Measurements from ENCODE around the gene DMBT1.

Gene DMBT1

GRCh38 chr10:122639801-122640200 lies 79.2 kb downstream of the DMBT1 start:
- Mint-ChIP-seq H3K4me3 (no peak overlapping the region), H3K4me1 (ENCODE audit: low read depth) (no peaks in the 10 kb centered on the region), H3K27ac (no peak overlapping the region), H3K36me3 (ENCODE audit: low read depth) (no peaks in the 10 kb centered on the region), H3K27me3 (ENCODE audit: low read depth) (no peaks in the 10 kb centered on the region), H3K9me3 (no peaks in the 10 kb centered on the region)

DNA sequence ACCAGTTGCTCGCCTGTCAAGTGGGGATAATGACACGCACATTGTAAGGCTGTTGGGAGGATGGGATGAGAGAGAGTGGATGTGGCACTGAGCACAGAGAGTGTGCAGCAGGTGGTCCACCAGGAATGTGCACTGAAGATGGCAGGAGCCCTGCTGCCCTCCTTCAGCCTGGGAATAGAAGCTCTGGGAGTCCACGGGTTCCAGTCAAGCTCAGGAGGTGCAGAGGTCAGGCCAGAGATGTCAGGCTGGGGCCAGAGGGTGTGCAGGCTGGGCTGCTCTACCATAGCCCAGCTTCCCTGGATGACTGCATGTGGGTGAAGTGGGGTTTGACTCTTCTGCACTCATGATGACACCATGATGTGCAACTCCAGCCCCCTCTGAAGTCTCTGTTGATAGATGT lies 80.4 kb downstream of the DMBT1 start:
- Mint-ChIP-seq H3K36me3 (ENCODE audit: low read depth) (no peaks in the 10 kb centered on the region), H3K27ac (no peak overlapping the region), H3K4me3 (no peak overlapping the region), H3K27me3 (ENCODE audit: low read depth) (no peaks in the 10 kb centered on the region), H3K9me3 (no peaks in the 10 kb centered on the region), H3K4me1 (ENCODE audit: low read depth) (no peaks in the 10 kb centered on the region)

DNA sequence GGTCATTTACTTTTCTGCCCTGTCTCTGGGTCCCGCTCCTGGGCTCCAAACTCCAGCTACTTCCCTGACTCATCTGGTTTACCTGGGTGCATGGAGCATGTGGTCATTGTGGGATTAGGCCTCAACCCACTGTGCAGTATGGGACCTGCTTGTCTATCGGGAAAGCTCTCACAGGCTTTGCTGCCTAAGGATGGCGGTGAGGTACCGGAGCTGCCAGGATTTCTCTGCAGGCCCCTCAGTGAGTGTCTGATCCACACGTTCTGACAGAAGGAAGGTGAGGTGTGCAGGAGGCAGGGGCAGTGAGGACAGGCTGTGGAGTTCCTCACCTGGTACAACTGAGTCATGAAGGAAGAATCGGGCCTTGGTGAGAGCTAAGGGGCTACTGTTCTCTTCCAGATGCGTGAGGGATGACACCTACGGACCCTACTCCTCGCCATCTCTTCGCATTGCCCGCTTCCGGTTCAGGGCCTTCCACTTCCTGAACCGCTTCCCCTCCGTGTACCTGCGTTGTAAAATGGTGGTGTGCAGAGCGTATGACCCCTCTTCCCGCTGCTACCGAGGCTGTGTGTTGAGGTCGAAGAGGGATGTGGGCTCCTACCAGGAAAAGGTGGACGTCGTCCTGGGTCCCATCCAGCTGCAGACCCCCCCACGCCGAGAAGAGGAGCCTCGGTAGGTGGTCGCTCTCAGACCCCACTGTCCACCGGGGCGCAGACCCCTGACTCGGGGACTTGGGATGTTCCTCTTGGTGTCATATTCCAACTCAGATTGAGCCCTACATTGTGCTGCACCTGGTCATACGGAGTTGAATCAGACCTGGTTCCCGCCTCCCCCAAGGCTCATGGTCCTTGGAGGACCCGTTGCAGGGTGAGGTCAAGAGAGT lies 82.4 kb downstream of the DMBT1 start:
- Mint-ChIP-seq H3K27me3 (ENCODE audit: low read depth) (no peaks in the 10 kb centered on the region), H3K9me3 (no peaks in the 10 kb centered on the region), H3K36me3 (ENCODE audit: low read depth) (no peaks in the 10 kb centered on the region), H3K27ac (no peak overlapping the region), H3K4me1 (ENCODE audit: low read depth) (no peaks in the 10 kb centered on the region), H3K4me3 (no peak overlapping the region)

DNA sequence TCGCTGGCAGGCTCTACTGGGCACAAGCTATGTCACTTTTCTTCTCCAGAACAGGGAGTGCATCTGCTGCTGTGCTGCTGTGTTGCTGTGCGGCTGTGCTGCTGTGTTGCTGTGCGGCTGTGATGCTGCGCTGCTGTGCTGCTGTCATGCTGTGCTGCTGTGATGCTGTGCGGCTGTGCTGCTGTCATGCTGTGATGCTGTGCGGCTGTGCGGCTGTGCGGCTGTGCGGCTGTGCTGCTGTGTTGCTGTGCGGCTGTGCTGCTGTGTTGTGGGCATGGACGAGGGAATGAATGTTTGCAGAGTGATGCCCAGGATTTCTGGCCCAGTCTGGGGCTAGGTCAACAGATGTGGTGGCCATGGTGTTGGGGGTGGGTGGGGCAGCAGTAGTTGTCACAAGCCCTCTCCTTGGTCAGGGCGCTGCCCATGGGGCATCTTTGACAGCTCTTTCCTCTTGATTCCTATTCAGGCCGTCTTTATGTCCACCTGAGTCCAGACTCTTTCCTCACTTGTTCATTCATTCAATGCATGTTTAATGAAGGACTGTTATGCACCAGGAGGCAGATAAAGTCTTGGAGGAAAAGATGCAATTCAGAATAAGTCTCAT lies 83.5 kb downstream of the DMBT1 start:
- no peaks in the 10 kb centered on the region for H3K36me3 Mint-ChIP-seq (ENCODE audit: low read depth)
- H3K27me3 Mint-ChIP-seq (ENCODE audit: low read depth): no peaks in the 10 kb centered on the region
- H3K9me3 Mint-ChIP-seq: no peaks in the 10 kb centered on the region
- no peak overlapping the region for H3K4me3 Mint-ChIP-seq
- no peak overlapping the region for H3K27ac Mint-ChIP-seq
- H3K4me1 Mint-ChIP-seq (ENCODE audit: low read depth): no peaks in the 10 kb centered on the region

- Mint-ChIP-seq H3K27me3 (ENCODE audit: low read depth) (peaks cover 3% of the 10 kb centered on the region), H3K4me3 (no peak overlapping the region), H3K36me3 (ENCODE audit: low read depth) (no peaks in the 10 kb centered on the region), H3K4me1 (ENCODE audit: low read depth) (no peaks in the 10 kb centered on the region), H3K9me3 (no peaks in the 10 kb centered on the region), H3K27ac (no peak overlapping the region)
Measured at GRCh38 chr10:122646511-122647382, 86.2 kb downstream of the DMBT1 start.

- Mint-ChIP-seq H3K9me3 (no peaks in the 10 kb centered on the region), H3K27me3 (ENCODE audit: low read depth) (peaks cover 9% of the 10 kb centered on the region), H3K36me3 (ENCODE audit: low read depth) (no peaks in the 10 kb centered on the region), H3K27ac (no peak overlapping the region), H3K4me3 (no peak overlapping the region), H3K4me1 (ENCODE audit: low read depth) (no peaks in the 10 kb centered on the region)
Measured at GRCh38 chr10:122647383-122647968, 86.9 kb downstream of the DMBT1 start.

DNA sequence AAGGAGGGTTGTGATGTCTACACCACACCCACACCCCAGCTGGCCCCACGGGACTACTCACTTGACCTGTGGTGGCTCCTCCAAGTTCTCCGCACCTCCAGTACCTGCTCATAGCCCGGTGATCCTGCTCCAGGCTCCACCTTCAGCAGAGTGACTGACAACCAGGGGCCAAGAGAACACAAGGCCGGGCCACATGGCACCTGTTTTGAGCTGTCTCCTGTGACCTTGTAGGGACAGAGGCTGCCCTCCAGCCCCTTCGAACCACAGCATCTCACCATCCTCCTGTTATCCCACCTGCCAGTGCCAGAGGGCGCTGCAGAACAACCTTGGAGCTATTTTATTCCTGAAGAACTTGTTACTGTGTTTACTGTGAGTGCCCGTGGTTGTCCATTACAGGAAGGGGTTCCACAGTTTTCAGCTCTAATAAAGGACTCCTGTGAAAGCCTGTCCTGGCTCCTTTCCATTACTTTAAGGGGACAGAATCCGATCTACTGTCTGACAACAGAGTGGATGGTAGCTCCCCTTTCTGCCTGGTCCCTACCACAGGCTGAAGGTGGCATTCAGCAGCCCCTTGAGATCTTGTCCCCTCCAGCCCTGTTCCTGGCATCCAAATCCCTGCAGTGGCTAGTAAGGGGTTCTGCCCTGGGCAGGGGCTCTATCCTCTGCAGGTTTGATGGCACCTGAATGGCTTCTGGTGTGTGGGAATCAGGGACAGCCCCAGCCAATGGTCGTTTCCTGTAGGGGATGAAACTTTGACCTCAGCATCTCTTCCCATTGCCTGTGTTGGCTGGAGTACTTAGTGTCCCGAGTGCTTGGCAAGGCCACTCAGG lies 88.3 kb downstream of the DMBT1 start:
- H3K27ac Mint-ChIP-seq: no peak overlapping the region
- no peaks in the 10 kb centered on the region for H3K9me3 Mint-ChIP-seq
- no peaks in the 10 kb centered on the region for H3K36me3 Mint-ChIP-seq (ENCODE audit: low read depth)
- H3K27me3 Mint-ChIP-seq (ENCODE audit: low read depth): peaks cover 20% of the 10 kb centered on the region
- no peak overlapping the region for H3K4me3 Mint-ChIP-seq
- no peaks in the 10 kb centered on the region for H3K4me1 Mint-ChIP-seq (ENCODE audit: low read depth)

DNA sequence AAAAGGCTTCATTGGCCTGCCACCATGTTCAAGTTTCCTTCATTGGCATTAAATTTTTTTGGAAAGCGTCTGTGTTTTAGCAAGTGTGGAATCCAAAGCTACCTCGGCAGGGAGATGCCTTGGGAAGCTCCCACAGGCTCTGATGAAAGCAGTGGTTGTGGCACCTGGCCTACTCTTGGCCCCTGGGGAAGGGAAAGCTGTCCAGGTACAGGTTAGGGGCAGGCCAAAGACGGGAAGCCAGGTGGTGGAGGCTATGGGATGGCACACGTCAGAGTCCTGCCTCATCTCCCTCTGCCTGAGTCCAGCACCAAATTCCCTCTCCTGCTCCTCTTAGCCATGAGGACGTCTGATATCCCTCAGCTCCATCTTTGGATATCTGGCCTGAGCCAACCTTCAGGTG lies 89.3 kb downstream of the DMBT1 start:
- Mint-ChIP-seq H3K9me3 (no peaks in the 10 kb centered on the region), H3K27me3 (ENCODE audit: low read depth) (peaks cover 27% of the 10 kb centered on the region), H3K4me1 (ENCODE audit: low read depth) (no peaks in the 10 kb centered on the region), H3K27ac (no peak overlapping the region), H3K36me3 (ENCODE audit: low read depth) (no peaks in the 10 kb centered on the region), H3K4me3 (no peak overlapping the region)

GRCh38 chr10:122650331-122650730 lies 89.8 kb downstream of the DMBT1 start:
- Mint-ChIP-seq H3K9me3 (no peaks in the 10 kb centered on the region), H3K36me3 (ENCODE audit: low read depth) (no peaks in the 10 kb centered on the region), H3K27ac (no peak overlapping the region), H3K27me3 (ENCODE audit: low read depth) (peaks cover 31% of the 10 kb centered on the region), H3K4me1 (ENCODE audit: low read depth) (no peaks in the 10 kb centered on the region), H3K4me3 (no peak overlapping the region)

- Mint-ChIP-seq H3K4me1 (ENCODE audit: low read depth) (no peaks in the 10 kb centered on the region), H3K36me3 (ENCODE audit: low read depth) (no peaks in the 10 kb centered on the region), H3K27ac (no peak overlapping the region), H3K27me3 (ENCODE audit: low read depth) (peaks cover 31% of the 10 kb centered on the region), H3K9me3 (no peaks in the 10 kb centered on the region), H3K4me3 (no peak overlapping the region)
Measured at GRCh38 chr10:122655524-122656307, 95.2 kb downstream of the DMBT1 start.

GRCh38 chr10:122656308-122656705 lies 95.8 kb downstream of the DMBT1 start:
- Mint-ChIP-seq H3K9me3 (no peaks in the 10 kb centered on the region), H3K27ac (no peak overlapping the region), H3K27me3 (ENCODE audit: low read depth) (peaks cover 29% of the 10 kb centered on the region), H3K4me1 (ENCODE audit: low read depth) (no peaks in the 10 kb centered on the region), H3K36me3 (ENCODE audit: low read depth) (no peaks in the 10 kb centered on the region), H3K4me3 (no peak overlapping the region)

- Mint-ChIP-seq H3K4me1 (ENCODE audit: low read depth) (no peaks in the 10 kb centered on the region), H3K27me3 (ENCODE audit: low read depth) (peaks cover 28% of the 10 kb centered on the region), H3K27ac (no peak overlapping the region), H3K4me3 (no peak overlapping the region), H3K9me3 (no peaks in the 10 kb centered on the region), H3K36me3 (ENCODE audit: low read depth) (no peaks in the 10 kb centered on the region)
Measured at GRCh38 chr10:122656741-122657140, 96.2 kb downstream of the DMBT1 start.

GRCh38 chr10:122657255-122657654 lies 96.7 kb downstream of the DMBT1 start:
- H3K4me3 Mint-ChIP-seq: no peak overlapping the region
- no peaks in the 10 kb centered on the region for H3K9me3 Mint-ChIP-seq
- no peak overlapping the region for H3K27ac Mint-ChIP-seq
- H3K4me1 Mint-ChIP-seq (ENCODE audit: low read depth): no peaks in the 10 kb centered on the region
- peaks cover 24% of the 10 kb centered on the region for H3K27me3 Mint-ChIP-seq (ENCODE audit: low read depth)
- H3K36me3 Mint-ChIP-seq (ENCODE audit: low read depth): no peaks in the 10 kb centered on the region
